Astrocyte (in vitro differentiated cells and primary cell): ENCODE measurements around the gene CHMP2A.

Experiments used
- EZH2 ChIP-seq: IDR thresholded peaks from 2 replicates; pipeline ENCODE4 v1.6.1; 2012; ENCODE audit warnings: mild to moderate bottlenecking, low read length, inconsistent platforms; ENCODE audit not compliant: insufficient read depth
- TF ChIP-seq, protein P1 (sequence below): IDR thresholded peaks from 2 replicates; pipeline ENCODE4 v1.5.1; 2011; ENCODE audit warnings: low read depth, mild to moderate bottlenecking, inconsistent platforms, low read length, moderate library complexity; ENCODE audit not compliant: insufficient read depth

DNA sequence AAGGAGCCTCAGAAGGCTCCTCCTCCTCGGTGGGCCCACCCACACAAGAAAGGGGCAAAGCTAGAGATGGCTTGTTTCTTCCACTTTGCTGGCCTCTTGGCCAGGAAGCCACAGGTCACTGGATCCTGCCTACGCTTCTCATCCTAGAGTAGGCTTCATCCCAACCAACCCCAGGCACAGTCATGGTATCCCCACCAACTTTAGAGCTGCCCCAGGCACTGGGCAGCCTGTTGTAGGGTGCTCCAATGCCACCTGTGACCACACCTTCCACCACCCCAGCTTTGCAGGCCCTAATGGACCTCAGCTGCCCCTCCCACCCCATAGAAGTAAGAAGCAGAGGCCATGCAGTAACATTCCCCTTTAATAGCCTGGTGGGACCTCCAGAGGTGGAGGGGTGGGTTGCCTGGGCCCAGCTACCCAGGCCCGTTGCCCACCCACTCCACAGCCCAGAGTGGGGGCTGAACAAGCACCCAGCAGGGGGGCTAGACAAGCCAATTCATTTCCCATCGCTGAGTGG is 522 bp upstream of the CHMP2A start:
- no peak for TF ChIP-seq EZH2
- TF ChIP-seq, protein P1, sequence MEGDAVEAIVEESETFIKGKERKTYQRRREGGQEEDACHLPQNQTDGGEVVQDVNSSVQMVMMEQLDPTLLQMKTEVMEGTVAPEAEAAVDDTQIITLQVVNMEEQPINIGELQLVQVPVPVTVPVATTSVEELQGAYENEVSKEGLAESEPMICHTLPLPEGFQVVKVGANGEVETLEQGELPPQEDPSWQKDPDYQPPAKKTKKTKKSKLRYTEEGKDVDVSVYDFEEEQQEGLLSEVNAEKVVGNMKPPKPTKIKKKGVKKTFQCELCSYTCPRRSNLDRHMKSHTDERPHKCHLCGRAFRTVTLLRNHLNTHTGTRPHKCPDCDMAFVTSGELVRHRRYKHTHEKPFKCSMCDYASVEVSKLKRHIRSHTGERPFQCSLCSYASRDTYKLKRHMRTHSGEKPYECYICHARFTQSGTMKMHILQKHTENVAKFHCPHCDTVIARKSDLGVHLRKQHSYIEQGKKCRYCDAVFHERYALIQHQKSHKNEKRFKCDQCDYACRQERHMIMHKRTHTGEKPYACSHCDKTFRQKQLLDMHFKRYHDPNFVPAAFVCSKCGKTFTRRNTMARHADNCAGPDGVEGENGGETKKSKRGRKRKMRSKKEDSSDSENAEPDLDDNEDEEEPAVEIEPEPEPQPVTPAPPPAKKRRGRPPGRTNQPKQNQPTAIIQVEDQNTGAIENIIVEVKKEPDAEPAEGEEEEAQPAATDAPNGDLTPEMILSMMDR, result no peak
